DND-41 (cell line): Measurements from ENCODE around the gene BMPR1A.

Experiments
- CTCF ChIP-seq: IDR thresholded peaks from 2 replicates; pipeline ENCODE4 v1.5.1; 2012; ENCODE audit warnings: borderline replicate concordance, low read length, moderate library complexity, mild to moderate bottlenecking; ENCODE audit not compliant: poor library complexity, severe bottlenecking; ENCODE audit errors: extremely low read depth
- EZH2 ChIP-seq: IDR thresholded peaks from 3 replicates; pipeline ENCODE4 v1.6.1; 2012; ENCODE audit warnings: borderline replicate concordance, low read depth, mild to moderate bottlenecking, moderate library complexity, low read length, inconsistent platforms; ENCODE audit not compliant: severe bottlenecking

- TF ChIP-seq CTCF (no peak), EZH2 (no peak)
Observed at GRCh38 chr10:86938260-86938659, 181.8 kb downstream of the BMPR1A start.
